HG03139 (cell line): ENCODE results near the gene QDPR.
"Not testable (repeated sequence)": the region's sequence is repeated elsewhere in the genome, so short reads cannot be mapped to it uniquely, and the experiment has no call there.

Source experiments
- ATAC-seq: cut with Tn5 transposase; IDR thresholded peaks from one replicate; pipeline ENCODE4 v1.9.1; 2021; ENCODE audit not compliant: unreplicated experiment

QDPR gene

DNA sequence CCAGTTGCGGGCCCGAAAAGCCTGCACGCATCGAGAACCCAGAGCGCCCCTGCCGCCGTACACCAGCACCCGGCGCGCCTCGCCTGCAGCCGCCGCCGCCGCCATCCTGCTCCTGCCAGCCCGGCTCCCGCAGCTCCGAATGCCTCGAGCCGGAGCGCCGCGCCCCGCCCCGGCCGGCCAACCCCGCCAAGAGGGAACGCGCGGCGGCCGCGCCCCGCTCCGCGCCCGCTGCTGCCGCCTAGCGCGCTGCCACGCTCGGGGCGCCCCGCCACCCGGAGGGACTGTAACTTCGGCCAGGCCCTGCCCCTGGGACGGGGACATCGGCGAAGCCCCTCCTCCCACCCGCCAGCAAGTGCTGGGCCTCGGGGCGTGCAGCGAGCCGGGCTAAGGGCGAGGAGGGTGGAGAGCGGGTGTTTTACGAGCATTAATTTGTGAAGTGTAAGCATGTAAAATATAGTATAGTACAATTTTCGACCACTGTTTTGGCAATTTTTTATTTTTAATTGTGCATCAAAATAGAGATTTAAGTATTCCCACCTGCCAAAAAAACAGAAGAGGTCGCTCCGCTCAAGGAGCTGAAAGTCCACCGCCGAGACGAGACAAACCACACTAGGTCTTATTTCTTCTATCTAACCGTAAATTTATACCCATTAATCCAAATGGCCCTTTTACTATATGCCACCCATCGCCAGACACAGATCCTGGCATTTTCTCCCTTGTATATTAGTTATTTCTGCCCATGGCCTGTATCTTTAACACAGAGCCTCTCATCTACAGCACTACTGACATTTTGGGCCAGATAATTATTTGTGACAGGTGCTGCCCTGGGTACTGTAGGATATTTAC lies at the start of gene QDPR:
TSS of gene QDPR (minus strand) at position 141 of the 846 bp plus-strand sequence. CDS start at position 105, 36 bp downstream.
- ATAC-seq, result peak; percentile 97

DNA sequence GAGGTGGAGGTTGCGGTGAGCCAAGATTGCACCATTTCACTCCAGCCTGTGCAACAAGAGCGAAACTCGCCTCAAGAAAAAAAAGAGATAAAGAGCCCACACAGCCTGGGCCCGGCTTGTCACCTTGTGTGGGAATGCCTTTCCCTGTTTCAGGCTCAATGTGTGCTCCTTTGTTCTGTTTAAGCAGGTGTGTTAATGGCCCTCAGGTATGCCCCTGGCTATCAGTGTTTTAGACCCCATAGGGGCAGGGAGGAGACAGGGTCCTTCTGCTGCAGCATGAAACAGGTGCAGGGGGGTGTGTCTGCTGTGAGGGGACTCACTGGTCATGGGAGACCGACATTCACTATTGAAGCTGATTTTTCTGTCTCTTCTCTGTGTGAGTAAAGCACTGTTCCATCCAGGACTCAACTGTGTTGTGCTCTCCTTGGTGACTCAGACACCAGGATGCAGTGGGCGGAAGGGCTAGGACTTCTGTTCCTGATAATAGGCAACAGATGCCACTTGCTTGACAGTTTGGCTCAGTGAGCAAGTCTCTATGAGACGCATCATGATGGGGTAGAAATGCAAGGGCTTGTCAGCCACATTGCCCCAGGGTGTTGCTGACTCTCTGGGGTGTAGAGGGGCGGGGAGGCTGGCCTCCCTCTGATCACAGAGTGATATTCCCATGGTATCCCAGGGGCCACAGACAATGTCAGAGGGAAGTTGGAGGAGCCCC lies 49.5 kb upstream of the QDPR start:
- no peak for ATAC-seq

DNA sequence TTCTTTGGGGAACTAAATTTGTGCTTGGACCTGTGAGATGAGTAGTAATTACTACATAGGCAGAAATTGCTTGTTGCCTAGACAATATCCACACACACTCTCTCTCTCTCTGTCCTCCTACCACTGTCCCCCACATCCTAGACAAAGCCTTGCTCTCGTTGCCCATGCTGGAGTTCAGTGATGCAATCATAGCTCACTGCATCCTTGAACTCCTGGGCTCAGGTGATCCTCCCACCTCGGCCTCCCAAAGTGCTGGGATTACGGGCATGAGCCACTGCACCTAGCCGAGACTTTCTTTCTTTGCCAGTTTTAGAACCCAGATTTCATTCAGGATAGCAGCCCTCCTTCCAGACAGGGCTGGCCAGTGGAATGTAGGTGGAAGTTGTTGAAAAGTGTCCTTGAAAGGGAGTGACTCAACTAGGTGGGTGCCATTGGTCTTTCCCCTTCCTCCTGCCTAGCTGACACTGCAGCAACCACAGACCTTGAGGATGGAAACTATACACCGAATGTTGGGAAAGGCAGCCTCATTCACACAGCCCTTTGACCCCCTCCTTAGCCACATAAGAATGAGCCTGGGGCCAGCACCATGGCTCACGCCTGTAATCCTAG lies 48.3 kb upstream of the QDPR start:
- no peak for ATAC-seq

DNA sequence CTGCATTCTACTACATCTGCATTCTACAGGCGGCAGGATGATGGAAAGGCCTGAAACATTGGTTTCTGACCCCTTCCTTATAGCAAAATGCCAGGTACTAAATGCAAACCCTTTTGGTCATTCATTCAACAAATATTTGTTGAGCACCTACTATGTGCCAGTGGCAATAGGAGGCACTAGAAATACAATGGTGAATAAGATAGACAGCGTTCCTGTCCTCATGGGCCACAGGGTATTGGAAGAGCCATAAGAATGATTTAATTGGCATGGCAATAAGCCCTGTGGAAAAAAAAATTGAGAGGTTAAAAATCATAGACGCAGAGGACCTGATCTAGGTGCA lies 47.8 kb upstream of the QDPR start:
- ATAC-seq, result no peak

DNA sequence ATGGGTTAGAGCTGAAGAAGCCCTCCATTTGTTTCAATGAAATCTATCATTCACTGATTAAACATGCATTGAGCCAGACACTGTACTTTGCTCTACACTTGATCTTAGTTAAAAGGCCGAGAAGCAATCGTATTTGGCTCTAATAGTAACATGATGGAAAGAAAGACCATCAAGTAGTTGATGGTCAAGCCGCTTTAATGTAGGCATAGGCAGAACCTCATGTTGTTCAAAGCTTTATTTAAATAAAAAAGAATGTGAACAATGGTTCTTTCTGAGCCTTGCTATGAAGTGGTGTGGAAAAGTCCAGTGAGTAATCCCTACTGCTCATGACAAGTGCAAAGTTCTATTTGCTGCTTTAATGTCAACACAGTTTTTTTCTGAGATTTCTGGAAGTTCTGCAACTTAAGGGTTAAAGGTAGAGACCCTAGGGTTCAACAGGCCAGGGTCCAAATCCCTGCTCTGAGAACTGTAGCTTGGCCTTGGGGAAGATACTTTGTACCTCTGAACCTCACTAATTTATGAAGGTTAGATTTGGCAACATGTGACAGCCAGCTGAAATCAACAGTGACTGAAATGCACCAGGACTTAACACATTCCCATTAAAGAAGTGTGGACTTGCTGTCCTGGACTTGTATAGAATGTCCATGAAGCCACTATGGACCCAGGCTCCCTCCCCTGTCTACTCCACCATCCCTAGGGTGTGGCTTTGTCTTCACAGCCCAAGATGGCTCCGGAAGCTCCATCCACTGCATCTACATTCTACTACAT lies 47.2 kb upstream of the QDPR start:
- no peak for ATAC-seq

DNA sequence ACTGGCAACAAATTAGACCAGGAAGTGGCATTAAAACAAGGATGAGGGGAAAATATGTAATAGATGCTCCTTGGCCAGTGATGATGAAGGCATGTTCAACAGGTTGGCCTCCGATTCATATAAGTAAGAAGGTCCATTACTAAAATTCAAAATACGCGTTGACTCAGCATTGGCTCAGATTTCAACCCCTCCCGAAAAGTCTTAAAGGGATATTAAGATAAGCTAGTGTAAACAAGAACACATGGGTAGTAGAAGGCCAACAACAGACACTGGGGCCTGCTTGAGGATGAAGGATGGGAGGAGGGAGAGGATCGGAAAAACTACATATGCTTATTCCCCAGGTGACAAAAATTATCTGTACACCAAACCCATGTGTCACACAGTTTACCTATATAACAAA lies 46.0 kb upstream of the QDPR start:
- ATAC-seq, result no peak

DNA sequence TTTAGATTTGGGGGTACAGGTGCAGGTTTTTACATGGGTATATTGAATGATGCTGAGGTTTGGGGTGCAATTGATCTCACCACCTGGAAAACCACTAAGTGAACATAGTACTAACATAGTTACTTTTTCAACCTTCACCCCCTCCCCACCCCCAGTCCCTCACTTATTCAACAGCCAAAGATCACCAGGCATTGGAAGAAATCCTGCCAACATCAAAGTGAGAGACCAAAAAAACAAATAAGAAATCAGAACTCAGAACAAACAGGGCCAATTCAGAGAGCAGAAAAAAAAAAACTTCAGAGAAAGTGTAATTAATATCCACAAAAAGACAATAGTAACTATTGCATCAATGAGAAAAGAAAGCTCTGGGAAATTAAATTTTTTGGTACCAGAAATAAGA lies 44.6 kb upstream of the QDPR start:
- ATAC-seq, result no peak

DNA sequence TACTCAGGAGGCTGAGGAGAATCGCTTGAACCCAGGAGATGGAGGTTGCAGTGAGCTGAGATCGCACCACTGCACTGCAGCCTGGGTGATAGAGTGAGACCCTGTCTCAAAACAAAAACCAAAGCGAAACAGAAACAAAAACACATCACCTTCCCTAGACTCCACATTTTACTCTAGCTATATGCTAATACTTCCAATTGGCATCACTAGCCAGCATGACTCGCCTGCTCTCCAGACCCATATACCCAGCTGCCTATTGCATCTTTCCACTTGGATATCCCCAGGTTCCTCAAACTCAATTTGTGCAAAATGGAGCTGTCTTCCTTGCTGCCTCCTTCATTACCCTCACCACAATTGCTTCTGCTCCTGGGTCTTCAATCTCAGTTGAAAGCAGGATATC lies 42.7 kb upstream of the QDPR start:
- ATAC-seq, result no peak

DNA sequence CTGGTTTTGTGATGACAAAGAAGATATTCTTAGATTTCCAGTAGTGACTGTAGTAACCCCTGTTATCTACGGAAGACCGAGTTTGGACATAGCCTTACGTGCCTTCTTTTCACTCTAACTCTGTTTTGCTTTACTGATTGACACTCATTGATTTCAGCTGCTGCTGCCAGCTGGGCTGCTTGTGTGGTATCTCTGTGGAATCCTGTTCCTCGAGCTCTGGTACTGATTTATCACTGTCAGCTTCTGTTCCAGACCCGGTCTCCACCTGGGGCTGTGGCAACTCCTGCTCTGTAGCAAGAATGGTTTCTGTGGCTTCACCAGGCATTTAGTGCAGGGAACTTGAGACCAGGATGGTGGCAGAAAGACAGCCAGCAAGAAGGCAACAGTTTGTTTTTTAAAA lies 40.5 kb upstream of the QDPR start:
- ATAC-seq, result no peak

DNA sequence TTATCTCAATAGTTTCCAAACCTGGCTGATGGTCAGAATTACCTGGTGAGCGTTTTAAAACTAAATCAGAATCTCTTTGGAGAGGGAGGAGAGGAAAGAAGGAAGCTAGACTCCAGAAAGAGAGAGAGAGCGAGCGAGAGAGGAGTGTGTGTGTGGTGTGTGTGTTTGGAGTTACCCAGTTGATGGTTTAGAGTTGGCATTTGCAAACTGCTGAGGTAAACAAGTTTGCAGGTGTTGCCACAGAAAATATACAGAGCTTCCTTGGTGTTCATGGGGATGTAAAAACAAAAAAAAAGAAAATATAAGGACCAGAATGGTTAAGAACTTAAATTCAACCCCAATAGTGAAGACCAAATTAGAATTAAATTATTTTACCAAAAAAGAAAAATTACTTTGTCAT lies 38.7 kb upstream of the QDPR start:
- no peak for ATAC-seq

DNA sequence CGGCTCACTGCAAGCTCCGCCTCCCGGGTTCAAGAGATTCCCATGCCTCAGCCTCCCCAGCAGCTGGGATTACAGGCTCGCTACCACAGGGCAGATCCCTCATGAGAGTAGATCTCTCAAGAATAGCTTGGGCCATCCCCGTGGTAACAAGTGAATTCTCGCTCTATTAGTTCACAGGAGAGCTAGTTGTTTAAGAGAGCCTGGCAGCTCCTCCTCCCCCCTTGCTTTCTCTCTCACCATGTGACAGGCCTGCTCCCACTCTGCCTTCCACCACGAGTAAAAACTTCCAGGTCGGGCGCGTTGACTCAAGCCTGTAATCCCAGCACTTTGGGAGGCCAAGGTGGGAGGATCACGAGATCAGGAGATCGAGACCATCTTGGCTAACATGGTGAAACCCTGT lies 34.8 kb upstream of the QDPR start:
- no peak for ATAC-seq

DNA sequence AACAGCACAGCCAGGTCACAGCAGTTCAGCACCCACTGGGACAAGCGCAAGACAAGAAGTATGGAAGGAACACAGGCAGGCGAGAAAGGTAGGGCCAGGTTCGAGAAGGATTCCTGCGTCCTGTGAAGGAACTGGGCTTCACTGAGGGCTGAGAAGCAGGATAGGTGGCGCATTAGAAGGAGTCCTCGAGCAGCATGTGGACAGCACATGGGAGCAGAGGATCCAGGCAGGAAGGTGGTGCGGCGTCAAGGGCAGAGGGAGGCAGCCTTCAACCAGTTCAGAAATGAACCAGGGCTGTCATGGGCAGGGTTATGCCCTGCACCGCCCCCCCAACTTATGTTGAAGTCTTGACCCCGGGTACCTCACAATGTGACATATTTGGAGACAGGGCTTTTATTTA lies 34.3 kb upstream of the QDPR start:
- ATAC-seq, result no peak

DNA sequence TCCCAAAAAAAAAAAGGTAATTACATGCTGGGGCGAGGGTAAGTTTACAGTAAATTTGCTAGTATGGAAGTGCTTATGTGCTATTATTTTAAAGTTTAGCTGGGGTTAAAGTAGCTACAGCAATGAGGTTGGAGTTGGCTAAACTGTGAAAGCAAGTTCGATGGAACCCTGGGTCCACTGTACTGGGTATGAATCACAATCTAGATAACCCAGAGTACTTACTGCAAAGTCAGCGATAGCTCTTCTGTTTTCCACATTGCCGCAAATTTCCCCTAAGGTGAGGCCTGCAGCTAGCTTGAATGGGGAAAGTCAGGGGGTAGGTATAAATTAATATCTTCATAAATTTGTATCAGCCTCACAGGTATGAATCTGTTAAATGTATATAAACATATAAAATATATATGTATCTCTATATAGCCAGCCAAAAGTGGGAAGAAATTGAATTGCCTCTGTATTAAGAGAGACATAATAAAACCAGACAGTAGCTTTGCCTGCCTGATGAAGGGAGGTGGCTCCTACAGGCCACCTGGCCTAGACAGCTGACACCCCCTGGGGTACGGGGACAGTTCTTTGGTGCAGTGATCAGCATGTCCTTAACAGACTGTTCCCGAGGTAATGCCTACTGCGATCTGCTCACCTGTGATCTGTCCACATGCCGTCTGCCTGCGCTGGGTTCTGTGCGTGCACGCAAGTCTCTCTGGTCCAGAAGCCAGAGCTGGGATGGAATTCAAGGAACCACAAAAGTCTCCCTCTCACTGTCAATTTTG lies 33.7 kb upstream of the QDPR start:
- no peak for ATAC-seq

DNA sequence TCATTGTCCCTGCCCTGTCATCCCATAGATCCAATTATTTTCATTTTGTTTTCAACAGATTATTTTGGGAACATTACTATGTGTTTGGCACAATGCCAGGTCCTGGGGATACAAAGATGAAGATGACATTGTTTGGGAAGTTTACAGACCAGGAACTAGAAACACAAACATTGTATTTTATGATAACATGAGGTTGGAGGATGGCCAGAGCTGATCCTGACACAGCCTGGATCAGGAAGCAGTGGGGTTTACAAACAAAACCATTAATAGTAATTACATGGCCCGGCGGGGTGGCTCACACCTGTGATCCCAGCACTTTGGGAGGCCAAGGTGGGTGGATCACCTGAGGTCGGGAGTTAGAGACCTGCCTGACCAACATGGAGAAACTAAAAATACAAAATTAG lies 32.9 kb upstream of the QDPR start:
- no peak for ATAC-seq

DNA sequence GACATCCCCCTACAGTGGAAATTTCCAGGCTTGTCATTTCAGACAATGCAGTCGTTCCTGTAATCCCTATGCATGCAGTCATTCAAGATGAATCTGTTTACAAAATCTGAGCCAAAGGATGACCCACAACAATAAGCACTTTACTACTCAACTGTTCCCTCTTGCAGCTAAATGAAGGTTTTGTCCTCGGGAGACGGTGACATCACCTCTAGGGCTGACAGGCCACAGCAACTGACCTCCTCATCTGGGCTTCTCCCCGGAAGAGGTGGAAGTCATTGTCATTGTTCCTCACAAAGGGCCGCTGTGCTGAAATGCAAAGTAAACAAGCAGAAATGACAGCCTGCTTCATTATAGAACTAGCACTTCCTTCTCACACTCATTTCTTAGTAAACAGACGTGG lies 32.3 kb upstream of the QDPR start:
- no peak for ATAC-seq

DNA sequence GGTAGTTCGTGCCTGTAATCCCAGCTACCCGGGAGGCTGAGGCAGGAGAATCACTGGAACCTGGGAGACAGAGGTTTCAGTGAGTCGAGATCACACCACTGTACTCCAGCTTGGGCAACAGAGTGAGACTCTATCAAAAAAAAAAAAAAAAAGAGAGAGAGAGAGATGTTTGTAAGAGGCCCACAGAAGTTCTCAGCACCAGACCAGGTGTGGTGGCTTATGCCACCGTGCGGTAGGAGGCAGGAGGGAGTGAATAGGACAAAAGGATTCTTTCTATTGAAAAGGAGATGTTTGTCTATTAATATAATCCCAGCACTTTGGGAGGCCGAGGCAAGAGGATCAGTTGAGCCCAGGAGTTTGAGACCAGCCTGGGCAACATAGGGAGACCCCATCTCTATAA lies 25.2 kb upstream of the QDPR start:
- not testable (repeated sequence) for ATAC-seq

DNA sequence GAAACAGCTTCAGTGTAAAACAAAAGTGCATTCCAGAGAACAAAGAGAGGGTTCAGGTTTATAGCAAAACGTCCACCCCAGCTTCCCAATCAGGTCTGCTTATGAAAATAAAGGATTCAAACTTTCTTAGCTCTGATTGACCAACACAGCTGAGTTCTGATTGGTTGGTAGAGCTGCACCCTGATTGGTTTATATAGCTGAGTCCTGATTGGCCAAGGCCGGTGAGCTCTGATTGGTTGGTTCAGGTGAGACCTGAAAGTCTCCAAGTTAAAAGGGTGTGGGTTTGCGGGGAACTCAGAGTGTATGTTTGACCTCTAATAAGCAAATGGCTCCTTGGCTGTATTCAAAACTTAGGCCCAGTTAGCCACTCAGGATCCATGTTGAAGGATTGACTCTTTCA lies 24.0 kb upstream of the QDPR start:
- ATAC-seq, result no peak

DNA sequence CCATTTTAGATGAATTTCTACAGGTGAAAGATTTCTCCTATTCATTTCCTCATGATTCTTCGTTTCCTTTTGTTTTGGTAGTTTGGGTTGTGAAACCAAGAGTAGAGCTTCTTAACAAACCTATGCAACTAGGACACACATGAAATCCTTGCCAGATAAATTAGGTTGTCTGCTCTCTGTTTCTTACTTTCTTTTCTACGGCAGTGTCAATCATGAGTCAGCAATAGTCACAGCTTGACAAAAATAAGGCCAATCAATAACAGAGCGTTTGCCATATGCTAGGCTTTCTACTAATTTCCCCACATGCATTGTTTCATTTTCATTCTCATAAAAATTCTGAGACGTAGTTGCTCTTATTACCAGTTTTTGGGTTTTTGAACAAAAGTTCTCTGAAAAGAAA lies 23.4 kb upstream of the QDPR start:
- no peak for ATAC-seq

DNA sequence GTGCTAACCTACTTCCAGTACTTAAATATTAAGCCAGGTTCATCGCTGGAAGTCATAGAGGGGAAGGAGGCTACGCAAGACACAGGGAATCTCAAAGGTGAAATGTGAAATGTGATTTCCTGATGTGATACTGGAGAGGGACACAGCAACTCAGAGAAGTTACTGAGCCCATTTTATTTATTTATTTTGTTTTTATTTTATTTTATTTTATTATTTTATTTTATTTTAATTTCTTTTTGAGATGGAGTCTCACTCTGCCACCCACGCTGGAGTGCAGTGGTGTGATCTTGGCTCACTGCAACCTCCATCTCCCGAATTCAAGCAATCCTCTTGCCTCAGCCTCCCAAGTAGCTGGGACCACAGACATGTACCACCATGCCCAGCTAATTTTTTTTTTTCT lies 22.8 kb upstream of the QDPR start:
- ATAC-seq, result no peak

DNA sequence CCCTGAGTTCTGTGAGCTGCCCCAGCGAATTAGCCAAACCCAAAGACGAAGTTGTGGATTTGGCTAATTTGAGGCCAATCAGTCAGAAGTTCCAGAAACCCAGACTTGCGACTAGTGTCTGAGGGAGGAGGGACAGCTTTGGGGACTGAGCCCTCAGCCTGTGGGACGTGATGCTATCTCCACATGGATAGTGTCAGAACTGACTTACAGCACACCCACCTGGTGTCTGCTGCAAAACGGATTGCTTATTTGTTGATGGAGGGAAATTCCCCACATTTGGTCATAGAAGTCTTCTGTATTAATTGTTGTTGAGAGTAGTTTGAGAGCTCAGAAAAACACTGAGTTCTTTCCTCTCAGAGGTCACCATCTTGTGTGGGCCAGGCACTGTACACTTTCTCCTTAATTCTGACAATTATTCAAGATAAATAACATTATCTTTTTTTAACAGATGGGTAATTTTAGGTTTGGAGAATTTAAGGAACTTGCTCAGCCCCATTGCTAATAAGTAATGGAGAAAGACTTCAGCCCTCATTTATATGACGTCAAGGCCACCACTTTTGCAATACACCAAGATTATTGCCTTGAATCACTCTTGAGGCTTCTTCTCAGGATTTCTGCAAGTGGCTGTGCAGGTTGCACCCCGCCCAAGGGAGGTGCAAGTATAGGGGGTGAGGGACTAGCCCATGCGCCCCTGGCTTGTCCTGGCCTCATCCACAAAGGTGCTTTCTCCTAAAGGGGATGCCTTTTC lies 19.8 kb upstream of the QDPR start:
- no peak for ATAC-seq
